Measurements from ENCODE around the gene COL20A1.

DNA sequence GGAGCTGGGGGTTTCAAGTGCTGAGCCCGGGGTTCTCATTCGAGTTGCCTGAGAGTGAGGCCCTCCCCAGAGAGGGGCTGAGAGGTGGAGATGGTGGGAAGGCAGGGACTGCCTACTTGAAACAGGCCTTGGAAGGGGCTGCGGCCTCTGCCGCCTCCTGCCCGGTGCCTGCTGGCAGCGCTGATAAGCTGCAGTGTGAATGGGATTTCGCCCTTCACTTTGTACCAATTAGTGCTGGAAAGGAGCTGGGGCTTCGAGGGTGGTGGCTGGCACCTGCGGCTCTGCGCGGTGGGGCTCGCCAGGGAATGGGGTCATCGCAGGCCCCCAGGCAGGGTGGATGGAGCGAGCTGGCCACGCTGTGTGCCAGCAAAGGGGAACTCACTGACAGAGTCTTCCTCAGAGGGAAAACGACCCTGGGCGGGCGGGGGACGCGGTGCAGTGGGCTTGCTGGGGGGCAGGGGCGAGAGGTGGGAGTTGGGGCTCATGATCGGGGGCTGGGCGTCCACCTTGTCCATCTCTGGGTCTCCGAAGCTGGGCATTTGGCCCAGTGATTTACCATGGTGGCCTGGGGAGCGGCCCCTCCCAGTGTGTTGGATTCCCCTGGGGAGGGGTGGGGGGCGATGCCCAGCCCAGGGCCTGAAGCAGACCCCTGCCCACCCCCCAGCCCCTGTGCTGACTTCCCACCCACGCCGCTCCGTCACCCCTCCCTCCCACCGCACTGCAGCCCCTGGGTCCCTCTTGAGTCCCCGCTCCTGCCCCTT, 22.9 kb downstream of the COL20A1 start:
- TF ChIP-seq EZH2 (IDR thresholded peaks at IDR 0.05; ENCODE audit: insufficient read depth, poor library complexity, severe bottlenecking): no peak
- no peak for TF ChIP-seq EZH2phosphoT487 (IDR thresholded peaks at IDR 0.05; ENCODE audit: insufficient read depth, low read depth)
